Mucosa of descending colon (tissue), 3 donors: ENCODE data around the gene CLIC3. TPM values are rescaled to one million over a fixed set of nuclear protein-coding genes. Genes with fewer than 3 reads are reported as not detected.

Experiments used
- ATAC-seq: fragments of 200-7000 bp; cut with Tn5 transposase; one replicate; pipeline ENCODE4 v1.9.1; 2020; ENCODE audit warnings: mild to moderate bottlenecking, moderate library complexity
- DNase-seq, 3 donors: peaks; one replicate each; pipeline ENCODE4 v3.0.0-alpha.2; 2020
- H3K36me3 ChIP-seq: fragments of 200-600 bp; one replicate; pipeline ENCODE4 v1.8.0; 2021; ENCODE audit warnings: low read depth, mild to moderate bottlenecking
- H3K4me1 ChIP-seq: fragments of 200-600 bp; one replicate; pipeline ENCODE4 v1.8.0; 2021; ENCODE audit warnings: low read depth, mild to moderate bottlenecking
- H3K4me3 ChIP-seq: fragments of 200-600 bp; one replicate; pipeline ENCODE4 v1.8.0; 2021; ENCODE audit warnings: mild to moderate bottlenecking
- H3K9me3 ChIP-seq: fragments of 200-600 bp; one replicate; pipeline ENCODE4 v1.8.0; 2021; ENCODE audit warnings: mild to moderate bottlenecking
- intact Hi-C, 2 donors: fragments of 100-400 bp; cut with DNase I in 1 of 2; cut with micrococcal nuclease in 1 of 2; formaldehyde crosslinking; loops; one replicate each; pipeline versions ENCODE4 v1.11.0 to v1.11.1; 2022; cut with DNase I, micrococcal nuclease
- total RNA-seq, 3 donors: library from RNA; stranded (reverse); fragmentation: NEBNext Ultra II Directional in 2 of 3; extraction: Animal tissue kit (Norgen Biotek cat#: 25700) in 2 of 3; gene quantifications; one replicate each; pipeline versions ENCODE4 v1.2.1 to v1.2.4, GENCODE V29; 2021 to 2023
- TF ChIP-seq, protein P1 (sequence below): fragments of 200-600 bp; IDR thresholded peaks from one replicate; pipeline ENCODE4 v1.8.0; 2022; ENCODE audit warnings: antibody characterized with exemption, mild to moderate bottlenecking
- donor health status: DM: no; HTN: no; CAD: no; lungs with moderate emphysema.
- donor health status: DM: no; HTN: no; CAD: no.
- donor health status: DM: no; HTN: yes; CAD: no.

Gene CLIC3
- total RNA-seq, 3 donors from 2014 or later, result 0.82 to 1.9 (median 0.99) TPM

- TF ChIP-seq, protein P1, sequence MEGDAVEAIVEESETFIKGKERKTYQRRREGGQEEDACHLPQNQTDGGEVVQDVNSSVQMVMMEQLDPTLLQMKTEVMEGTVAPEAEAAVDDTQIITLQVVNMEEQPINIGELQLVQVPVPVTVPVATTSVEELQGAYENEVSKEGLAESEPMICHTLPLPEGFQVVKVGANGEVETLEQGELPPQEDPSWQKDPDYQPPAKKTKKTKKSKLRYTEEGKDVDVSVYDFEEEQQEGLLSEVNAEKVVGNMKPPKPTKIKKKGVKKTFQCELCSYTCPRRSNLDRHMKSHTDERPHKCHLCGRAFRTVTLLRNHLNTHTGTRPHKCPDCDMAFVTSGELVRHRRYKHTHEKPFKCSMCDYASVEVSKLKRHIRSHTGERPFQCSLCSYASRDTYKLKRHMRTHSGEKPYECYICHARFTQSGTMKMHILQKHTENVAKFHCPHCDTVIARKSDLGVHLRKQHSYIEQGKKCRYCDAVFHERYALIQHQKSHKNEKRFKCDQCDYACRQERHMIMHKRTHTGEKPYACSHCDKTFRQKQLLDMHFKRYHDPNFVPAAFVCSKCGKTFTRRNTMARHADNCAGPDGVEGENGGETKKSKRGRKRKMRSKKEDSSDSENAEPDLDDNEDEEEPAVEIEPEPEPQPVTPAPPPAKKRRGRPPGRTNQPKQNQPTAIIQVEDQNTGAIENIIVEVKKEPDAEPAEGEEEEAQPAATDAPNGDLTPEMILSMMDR, result no peak
- Histone ChIP-seq H3K4me3 (no peak overlapping the region), H3K36me3 (no peaks in the 10 kb centered on the region), H3K9me3 (no peaks in the 10 kb centered on the region), H3K4me1 (no peaks in the 10 kb centered on the region)
- intact Hi-C loops, result no loop called here
- no peak for DNase-seq
- no peak for ATAC-seq
Measured at GRCh38 chr9:137011156-137011555, 14.8 kb upstream of the CLIC3 start.

DNA sequence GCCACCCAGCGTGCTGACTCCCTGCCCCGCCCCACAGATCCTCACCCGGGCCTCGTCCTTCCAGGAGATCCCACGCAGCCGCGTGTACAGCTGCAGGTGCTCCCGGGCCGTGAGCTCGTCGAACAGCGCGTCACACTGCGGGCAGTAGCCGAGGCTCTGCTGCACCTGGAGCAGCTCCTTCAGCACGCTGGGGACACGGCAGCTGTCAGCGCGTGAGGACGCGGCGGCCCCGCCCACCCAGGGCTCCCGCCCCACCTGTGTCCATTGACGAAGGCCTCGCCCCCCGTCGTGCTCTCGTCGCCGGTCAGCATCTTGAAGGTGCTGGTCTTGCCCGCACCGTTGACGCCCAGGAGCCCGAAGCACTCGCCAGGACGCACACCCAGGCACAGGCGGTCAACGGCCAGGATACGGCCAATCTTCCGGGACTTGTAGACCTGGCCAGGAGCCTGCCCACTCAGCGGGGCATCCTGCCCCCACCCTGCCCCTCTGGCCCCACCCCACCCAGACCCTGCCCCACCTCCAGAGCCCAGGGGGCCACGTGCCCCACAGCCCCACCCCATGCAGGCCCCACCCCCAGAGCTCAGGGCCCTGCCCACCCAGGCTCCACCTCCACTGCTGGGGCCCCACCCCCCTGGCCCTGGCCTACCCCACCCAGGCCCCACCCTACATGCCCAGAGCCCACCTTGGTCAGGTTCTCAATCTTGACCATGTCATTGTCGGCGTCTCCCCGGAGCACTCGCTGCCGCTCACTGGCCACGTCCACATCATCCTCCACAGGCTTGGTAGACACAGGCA lies 13.8 kb upstream of the CLIC3 start:
- ATAC-seq (no peak), DNase-seq (no peak)
- intact Hi-C loops, result no loop called here
- Histone ChIP-seq H3K9me3 (no peaks in the 10 kb centered on the region), H3K4me3 (no peak overlapping the region), H3K4me1 (no peaks in the 10 kb centered on the region), H3K36me3 (no peaks in the 10 kb centered on the region)
- TF ChIP-seq, protein P1, result no peak

GRCh38 chr9:137009217-137009616 lies 12.8 kb upstream of the CLIC3 start:
- Histone ChIP-seq H3K36me3 (no peaks in the 10 kb centered on the region), H3K4me1 (no peaks in the 10 kb centered on the region)
- intact Hi-C loops, result no loop called here

DNA sequence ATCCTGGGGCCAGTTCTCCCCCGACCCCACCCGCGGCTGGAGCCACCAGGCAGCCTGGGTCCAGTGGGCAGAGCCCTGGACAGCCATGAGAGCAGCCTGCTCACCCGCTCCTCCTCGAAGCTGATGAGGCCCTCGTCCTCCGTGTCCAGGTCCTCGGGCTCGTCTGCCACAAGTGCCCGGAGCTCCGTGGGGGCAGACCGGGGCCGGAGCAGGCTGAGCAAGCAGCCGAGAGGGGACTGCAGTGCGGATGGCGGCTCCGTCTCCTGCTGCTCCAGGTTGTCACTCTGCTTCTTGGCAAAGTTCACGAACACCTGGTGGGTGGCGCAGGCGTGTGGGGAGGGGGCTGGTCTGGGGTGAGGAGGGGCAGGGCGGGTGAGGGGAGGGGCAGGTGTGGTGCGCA lies 11.9 kb upstream of the CLIC3 start:
- Histone ChIP-seq H3K4me1 (no peaks in the 10 kb centered on the region), H3K4me3 (no peak overlapping the region), H3K9me3 (peaks cover 5% of the 10 kb centered on the region), H3K36me3 (no peaks in the 10 kb centered on the region)
- intact Hi-C loops, result no loop called here
- TF ChIP-seq, protein P1, result no peak
- DNase-seq, result no peak
- ATAC-seq, result no peak

More at GRCh38 chr9:137009217-137009616, 12.8 kb upstream of the CLIC3 start:
- H3K9me3 ChIP-seq, result peaks cover 5% of the 10 kb centered on the region
- TF ChIP-seq, protein P1, result no peak
- ATAC-seq (no peak), DNase-seq (no peak)
- H3K4me3 ChIP-seq, result no peak overlapping the region

DNA sequence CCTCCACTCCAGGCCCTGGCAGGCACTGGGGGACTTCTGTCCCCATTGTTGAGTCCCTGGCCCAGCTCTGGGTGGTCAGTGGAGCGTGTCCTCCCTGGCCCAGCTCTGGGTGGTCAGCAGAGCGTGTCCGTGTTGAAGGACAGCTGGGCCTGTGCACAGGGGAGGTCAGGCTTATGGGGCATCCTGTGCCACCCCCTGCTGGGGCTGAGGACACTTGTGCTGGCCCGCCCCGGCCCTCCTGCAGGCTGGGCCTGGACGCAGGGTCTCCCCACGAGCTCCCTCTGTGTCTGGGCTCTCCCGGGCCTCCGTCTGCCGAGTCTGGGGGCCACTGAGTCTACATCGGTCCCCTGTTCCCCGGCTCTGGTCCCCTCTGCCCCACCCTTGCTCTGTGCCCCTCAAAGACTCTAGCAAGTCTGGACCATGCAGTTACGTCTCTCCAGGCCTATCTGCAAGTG lies 11.5 kb upstream of the CLIC3 start:
- no peak overlapping the region for H3K4me3 ChIP-seq
- no peaks in the 10 kb centered on the region for H3K4me1 ChIP-seq
- intact Hi-C loops, result no loop called here
- DNase-seq (no peak), ATAC-seq (no peak)
- H3K9me3 ChIP-seq, result peaks cover 5% of the 10 kb centered on the region
- no peaks in the 10 kb centered on the region for H3K36me3 ChIP-seq
- TF ChIP-seq, protein P1, result no peak
